HG03575 (cell line): ENCODE data around the gene TTC22.

Experiments used
- ATAC-seq: cut with Tn5 transposase; IDR thresholded peaks from one replicate; pipeline ENCODE4 v1.9.1; 2021; ENCODE audit not compliant: unreplicated experiment, insufficient number of reproducible peaks, low FRiP score; ENCODE audit errors: extremely low read depth

Gene TTC22

DNA sequence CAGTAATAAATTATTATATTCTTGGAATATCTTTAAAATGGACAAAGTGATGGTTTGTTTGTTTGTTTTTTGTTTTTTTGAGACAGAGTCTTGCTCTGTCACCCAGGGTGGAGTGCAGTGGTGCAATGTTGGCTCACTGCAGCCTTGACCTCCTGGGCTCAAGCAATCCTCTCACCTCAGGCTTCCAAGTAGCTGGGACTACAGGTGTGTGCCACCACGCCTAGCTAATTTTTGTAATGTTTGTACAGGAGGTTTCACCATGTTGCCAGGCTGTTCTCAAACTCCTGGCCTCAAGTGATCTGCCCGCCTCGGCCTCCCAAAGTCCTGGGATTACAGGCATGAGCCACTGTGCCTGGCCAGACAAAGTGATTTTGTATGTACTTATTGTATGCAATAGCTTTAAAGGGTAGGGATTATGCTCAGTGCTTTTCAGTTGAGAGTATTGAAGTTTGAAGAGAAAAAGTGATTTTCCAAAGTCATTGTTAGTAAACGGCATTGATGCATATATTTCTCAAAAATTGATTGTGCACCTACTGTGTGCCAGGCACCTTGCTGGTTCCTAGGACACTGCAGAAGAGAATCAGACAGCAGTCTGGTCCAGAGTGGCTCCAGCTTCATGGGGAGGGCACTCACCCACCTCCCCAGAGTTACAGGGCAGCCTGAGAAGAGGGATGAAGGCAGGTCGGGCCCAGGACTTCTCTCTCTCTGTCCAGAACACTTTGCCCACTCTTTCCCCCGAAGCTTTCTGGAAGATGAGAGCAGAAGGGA, 34.2 kb upstream of the TTC22 start:
- no peak for ATAC-seq

DNA sequence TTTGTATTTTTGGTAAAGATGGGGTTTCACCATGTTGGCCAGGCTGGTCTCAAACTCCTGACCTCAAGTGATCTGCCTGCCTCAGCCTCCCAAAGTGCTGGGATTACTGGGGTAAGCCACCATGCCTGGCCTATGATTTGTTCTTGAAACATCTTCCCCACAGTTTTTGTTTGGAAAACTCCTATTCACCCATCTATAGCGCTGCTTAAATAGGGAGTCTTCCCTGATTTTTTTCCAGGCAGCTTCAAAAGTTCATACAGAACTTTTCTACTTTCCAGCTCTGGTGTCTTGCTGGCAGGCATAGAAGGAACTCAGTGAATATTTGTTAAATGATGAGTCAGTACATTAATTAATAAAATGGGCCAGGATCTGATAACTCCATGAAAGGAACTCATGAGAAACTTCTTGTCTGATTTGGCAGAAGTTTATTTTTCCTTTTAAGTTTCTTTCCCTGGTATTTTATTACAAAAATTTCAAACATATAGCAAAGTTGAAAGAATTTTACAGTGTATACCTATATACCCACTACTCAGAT, 33.0 kb upstream of the TTC22 start:
- no peak for ATAC-seq

DNA sequence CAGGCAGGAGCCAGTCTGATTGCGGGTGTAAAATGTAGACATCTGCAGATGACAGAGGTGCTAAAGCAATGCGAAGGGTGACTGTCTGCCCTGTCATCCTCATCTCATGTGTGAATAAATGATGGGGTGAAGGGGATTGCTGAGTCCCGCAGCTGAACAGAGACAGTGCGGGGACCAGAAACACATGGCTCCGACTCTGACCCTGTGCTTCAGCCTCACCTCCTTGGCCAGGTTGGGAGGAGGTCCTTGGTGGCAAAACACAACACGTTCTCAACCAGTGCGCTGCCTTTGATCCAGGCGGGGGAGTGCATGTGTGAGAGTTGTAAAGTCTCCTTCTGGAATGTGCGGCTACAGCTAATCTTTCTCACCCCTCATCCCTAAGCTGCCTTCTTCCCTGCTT, 32.0 kb upstream of the TTC22 start:
- ATAC-seq = no peak

DNA sequence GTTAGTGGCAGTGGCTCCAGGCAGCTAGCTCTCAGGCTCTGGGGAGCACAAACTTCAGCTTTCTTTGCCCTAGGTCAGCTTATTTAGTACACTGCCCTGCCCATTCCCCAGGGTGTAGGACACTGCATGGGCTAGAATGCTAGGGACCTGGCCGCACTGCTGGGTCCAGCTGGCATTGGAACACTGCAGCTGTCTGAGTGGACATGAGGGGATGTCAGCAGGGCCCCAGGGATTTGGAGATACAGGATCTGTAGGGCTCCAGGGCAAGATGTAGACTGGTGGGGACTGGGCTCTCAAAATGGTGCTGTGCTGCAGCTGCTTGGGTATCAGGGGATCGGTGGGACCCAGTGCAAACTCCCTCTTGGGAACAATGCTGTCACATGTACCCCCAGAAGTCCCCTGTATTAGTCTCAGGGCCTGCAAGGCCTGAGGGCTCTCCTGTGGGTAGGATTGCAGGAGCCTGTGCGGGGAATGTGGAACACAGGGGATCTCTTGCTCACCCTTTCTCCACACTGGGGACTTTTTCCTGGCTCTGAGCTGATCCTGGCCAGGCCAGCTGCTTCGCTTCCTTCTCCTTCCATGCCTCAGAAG, 25.2 kb upstream of the TTC22 start:
- no peak for ATAC-seq

DNA sequence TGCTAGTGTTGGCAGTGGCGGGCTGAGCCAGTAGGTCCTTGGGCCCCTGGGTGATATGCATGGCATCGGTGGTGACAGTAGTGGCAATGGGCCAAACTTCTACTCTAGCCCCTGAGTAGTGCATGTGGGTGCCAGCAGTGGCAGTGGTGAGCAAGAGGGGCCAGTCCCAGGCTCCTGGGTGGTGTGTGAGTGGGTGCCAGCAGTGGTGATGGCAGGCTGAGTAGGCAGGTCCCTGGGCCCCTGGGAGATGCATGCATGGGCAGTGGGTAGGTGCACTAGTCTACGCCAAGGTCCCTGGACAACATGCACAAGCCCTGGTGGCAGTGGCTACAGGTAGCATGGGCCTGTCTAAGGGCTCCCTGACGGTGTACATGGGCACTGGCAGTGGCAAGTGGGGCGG, 24.6 kb upstream of the TTC22 start:
- no peak for ATAC-seq

DNA sequence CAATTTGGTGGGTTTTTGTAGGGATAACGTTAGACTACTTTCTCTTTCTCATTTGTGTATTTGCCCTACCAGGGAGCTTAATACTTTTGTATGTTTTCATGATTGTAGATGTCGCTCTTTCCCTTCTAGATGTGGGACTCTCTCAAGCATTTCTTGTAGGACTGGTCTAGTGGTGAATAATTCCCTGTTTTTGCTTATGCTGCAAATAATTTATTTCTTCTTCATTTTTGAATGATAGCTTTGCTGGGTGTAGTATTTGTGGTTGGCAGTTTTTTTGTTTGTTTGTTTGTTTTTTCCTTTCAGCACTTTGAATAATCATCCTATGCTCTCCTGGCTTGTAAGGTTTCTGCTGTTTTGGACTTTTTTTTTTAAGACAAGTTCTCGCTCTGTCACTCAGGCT, 22.5 kb upstream of the TTC22 start:
- ATAC-seq = no peak

DNA sequence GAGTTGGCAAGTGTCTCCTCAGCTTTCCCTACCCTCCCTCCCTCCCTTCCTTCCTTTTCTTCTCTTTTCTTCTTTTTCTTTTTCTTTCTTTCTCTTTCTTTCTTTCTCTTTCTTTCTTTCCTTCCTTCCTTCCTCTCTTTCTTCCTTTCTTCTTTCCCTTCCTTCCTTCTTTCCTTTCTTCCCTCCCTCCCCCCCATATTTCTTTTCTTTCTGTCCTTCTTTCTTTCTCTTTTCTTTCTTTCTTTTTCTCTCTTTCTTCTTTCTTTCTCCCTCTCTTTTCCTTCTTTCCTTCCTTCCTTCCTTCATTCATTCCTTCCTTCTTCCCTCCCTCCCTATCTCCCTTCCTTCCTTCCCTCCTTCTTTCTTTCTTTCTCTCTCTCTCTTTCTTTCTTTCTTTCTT, 18.6 kb upstream of the TTC22 start:
- no peak for ATAC-seq

DNA sequence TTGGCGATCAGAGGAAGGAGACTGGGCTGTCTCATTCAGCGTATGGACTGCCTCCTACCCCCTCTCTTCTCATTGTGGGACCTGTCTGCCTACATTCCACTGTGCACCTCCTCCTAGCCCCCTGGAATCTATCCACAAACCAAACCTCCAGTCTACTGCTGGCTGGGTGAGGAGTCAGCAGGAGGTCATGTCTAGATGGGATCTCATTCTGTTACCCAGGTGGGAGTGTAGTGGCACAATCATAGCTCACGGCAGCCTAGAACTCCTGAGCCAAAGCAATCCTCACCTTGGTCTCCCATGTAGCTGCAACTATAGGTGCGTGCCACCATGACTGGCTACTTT, 18.0 kb upstream of the TTC22 start:
- no peak for ATAC-seq

DNA sequence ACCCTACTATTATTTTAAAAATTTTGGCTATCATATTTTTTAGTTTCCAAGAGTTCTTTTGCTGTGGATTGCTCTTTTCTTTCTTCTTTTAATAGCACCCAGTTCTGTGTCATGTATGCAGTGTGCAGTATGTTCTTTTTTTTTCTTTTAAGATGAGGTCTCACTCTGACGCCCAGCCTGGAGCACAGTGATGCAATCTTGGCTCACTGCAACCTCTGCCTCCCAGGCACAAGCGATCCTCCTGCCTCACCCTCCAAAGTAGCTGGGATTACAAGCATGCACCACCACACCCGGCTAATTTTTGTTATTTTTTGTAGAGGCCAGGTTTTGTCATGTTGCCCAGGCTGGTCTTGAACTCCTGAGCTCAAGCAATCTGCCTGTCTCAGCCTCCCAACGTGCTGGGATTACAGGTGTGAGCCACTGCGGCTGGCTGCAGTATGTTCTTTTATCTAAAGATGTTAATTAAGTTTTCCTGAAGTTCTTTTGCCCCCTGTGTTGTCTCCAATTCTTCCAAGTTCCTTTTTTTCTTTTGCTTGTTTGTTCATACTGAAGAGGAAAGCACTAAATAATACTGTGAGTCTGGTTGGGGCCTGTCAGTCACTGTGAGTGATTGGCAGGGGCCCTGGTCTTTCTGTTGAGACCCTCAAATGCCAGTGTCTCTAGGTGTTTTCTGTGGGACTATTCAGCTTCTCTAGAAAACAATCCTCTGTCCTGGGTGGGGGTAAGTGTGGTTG, 17.5 kb upstream of the TTC22 start:
- no peak for ATAC-seq

DNA sequence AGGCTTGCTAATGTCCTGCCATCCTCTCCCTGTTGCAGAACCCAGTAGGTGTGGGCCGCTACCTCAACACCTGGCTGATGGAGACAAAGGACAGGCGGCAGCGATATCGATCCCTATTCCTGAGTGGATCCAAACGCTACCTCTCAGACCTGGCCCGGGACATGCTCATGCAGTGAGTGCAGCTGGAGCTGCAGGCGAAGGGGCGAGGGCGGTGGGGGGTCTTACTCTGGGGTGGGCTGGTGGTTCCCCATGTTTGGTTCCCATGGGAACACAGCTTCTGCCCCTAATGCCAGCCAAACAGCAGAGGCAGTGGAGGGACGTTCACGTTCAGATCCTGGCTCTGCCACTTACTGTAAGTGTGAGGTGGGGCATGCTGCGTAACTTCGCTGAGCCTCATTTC, 15.8 kb upstream of the TTC22 start:
- ATAC-seq = no peak

DNA sequence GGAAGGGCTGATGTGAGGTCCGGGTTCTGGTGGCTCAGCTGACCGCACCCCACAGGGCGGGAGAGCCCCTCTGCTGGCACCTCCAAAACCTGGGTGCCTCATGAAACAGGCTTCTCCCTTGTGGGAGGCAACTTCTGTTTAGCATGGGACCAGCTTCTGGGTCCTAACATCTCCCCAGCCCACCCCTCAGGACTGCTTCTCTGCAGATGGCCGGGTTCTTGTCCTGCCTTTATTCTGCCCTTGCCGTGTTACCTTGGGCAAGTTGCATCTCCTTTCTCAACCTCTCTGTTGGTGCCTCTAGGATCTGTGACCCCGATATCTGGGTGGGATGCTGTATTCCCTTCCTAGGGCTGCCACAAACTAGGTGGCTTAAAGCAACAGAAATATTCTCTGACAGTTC, 15.0 kb upstream of the TTC22 start:
- ATAC-seq = no peak

DNA sequence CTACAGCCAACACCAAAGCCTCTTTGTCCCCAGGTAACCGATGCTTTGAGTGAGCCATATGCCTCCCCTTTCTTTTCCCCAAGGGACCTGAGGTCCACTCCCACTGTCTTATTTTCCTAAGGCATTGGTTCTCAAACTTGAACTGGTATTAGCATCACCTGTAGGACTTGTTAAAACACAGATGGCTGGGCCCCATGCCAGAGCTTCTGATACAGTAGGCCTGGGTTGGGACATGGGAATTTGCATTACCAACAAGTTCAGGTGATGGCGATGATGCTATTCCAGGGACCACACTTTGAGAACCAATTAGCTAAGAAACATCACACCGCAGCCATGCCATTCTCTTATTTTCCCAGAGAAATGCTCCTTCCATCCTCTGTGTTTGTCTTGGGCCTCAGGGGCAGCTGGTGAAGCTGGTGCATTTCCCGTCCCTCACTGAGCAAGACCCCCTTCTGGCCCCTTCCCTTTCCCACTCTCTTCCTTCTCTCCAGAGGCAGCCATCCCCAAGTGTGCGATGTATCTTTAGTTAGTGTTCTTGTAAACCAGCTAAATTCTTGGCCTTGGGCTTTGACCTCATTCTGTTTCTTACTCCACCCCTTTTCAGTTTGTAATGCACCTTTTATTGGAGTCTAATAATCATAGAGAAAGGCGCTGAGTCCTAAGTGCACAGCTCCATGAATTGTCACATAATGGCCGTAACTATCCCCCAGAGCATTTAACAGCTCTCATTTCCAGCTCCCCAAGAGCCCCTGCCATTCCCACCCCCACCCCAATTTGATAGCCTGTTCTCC, 14.2 kb upstream of the TTC22 start:
- ATAC-seq = no peak

DNA sequence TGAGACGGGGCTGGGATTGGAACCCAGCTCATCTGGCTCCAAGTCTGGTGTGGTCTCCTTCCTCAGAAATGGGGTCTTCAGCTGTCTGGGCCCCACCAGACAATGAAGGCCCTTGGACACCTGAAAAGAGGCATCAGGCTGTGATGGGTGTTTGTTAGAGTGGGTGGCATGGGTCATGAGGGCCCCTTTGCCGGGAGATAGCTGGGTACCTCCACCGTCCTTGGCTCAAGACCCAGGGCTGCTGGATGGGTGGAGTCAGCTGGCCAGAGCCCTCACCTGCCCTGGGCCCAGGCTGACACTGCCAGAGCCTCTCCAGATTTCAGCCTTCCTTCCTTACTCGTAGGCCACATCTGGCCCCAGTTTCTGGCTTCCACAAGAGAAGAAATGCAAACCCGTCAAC, 13.4 kb upstream of the TTC22 start:
- ATAC-seq = no peak

DNA sequence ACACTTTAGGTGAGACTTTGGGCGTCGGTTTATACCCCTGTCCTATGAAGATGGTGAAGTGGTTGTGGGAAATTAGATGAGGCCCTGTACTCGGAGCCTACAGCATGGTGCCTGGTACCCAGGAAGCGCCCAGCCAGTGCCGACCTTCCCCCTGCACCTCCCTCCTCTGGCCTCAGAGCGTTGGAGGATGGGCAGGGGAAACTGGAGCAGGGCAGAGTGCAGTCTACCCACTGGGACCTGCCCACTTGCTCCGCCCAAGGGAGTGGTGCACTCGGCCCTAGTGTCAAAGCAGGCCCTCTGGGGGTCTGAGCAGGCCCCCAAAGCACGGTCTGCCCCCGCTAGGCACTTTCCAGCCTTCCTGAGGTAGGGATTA, 13.0 kb upstream of the TTC22 start:
- ATAC-seq = no peak

DNA sequence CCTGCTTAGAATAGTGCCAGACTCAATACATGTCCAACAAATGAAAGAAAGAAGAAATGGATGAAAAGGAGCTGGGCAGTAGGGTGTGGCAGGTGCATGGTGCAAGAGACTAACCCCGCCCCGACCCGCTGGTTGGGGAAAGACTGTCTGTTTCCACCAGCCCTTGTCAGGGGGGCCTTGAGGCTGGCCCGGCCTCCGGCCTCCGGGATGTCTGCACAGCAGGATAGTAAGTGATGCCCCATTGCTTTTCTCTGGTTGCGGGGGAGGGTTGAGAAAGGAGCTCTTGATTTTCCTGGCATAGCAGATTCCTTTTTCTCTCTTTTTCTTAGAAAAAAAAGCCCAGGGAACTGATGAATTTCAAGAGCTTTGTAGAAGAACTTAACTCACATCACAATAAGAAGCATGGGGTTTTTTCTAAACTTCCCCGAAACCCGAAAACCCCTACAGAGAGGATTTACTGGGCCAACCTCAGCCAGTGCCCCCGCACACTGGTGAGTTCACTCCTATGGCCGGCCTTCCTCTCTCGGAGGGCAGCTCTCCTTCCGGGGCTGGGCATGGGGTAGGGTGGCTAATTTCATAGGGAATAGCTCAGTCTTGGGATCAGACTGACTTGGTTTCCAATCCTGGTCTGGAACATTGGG, 12.5 kb upstream of the TTC22 start:
- ATAC-seq = no peak

DNA sequence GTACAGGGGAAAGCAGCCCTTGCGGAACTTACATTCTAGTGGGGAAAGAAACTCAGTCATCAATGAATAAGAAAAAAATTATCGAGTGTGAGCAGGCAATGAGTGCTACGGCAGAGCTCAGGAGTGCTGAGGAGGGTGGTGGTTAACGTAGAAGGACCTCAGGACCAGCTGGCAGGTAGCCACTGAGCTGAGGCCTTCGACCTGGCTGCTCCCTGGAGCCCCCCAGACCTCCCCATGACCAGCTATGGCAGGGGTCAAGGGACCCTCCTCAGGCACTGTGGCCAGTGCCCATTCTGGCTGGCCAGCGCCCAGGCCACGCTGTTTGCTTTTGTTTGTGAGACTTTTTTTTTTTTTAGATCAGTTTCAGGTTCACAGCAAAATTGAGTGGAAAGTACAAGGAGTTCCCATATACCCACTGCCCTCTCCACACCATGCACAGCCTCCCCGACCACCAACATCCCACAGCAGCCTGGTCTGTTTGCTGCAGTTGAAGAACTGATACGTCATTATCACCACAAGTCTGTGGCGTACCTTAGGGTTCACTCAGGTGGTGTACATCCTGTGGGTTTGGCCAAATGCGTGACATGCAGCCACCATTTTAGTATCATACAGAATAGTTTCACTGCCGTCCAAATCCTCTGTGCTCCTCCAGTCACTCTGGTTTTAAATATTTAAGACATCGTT, 11.8 kb upstream of the TTC22 start:
- ATAC-seq = no peak

DNA sequence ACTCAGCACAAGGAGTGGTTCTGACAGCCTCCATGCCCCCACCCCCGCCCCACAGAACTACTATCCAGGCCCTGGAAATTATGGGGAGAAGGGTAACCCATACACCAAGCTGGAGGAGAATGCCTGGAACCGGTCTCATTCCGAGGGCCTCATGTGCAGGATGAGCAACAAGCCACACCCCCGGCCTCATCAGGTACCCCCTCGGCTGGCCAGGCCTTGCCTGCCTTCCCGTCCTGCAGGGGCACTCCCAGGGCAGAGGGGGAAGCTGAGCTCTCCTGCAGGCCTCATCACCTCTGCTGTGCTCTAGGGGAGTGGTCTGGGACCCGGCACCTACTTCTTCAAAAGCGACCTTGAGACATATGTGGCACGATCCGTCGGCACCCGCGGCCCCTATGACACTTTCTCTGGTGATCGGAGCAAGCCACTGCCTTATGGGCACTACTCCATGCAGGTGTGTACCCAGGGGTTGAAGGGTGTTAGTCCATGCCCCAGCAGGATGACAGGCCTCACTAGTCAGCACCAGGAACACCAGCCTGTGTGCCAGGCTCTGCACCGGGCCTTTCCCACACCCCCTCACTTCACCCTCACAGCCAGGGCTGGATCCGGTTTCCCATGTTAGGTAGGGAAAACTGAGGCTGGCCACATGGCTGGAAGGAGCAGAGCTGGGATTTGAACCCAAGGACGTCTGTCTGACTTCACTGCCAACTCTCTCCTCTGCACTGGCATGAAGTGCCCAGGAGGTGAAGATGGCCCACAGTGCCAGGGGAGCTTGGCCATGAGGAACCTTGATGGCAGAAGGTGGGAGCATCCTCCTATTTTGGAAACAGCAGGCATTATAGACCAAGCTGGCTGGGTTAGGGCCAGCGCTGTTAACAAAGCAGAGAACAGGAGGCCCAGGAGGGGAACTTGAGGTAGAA, 10.9 kb upstream of the TTC22 start:
- no peak for ATAC-seq

DNA sequence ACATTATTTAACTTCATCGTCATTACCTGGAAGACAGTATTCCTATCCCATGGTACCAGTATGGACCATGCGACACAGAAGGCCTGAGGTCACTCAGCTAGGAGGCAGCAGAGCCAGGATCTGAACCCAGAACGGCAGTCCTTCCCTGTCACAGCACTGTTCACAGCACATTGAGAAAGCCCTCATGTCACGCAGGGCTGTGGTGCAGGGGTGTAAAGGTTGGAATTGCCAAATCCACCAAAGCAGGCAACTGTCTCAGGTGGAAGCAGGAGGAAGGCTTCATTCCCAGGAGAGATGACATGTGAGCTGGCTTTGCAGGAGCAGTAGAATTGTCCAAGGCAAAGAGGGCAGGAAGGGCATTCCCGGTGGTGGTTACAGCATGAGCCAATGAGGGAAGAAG, 9.9 kb upstream of the TTC22 start:
- no peak for ATAC-seq
